Measurements from ENCODE around the gene NUDT22.
A peak's percentile ranks its signal among the peaks of the same experiment; 100 is the strongest.

NUDT22 gene

GRCh38 chr11:64264371-64264852, 38.3 kb downstream of the NUDT22 start:
- Mint-ChIP-seq H3K9me3 (no peaks in the 10 kb centered on the region), H3K4me1 (peaks cover 16% of the 10 kb centered on the region), H3K4me3 (no peak overlapping the region), H3K27ac (no peak overlapping the region), H3K36me3 (no peaks in the 10 kb centered on the region), H3K27me3 (no peaks in the 10 kb centered on the region)

DNA sequence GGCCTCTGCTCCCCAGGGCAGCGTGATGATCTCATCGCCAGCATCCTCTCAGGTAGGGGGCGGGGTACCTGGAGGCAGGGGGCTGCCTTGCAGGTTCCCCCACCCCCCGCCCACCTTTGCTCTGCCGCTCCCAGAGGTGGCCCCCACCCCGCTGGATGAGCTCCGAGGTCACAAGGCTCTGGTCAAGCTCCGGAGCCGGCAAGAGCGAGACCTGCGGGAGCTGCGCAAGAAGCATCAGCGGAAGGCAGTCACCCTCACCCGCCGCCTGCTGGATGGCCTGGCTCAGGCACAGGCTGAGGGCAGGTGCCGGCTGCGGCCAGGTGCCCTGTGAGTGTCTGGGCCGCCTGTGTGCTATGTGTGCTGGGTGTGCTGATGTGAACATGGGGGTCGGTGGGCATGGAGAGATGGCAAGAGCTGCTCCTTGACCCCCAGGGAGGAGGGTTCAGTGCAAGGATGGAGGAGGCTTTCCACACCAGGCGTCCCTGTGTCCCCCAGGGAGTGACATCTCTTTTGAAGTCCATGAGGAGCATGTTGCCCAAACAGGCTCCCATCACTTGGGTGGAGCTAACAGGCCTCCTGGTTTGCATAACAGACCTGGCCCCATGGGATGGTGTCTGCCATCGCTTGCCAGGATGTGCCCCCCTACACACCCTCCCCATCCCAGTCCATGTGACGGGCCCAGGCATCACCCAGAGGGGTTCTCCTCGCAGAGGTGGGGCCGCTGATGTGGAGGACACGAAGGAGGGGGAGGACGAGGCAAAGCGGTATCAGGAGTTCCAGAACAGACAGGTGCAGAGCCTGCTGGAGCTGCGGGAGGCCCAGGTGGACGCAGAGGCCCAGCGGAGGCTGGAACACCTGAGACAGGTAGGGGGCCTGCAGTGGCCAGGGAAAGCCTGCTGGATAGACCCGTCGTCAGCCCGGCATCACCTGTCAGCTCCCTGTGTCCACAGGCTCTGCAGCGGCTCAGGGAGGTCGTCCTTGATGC, 39.4 kb downstream of the NUDT22 start:
- H3K27me3 Mint-ChIP-seq: no peaks in the 10 kb centered on the region
- H3K36me3 Mint-ChIP-seq: no peaks in the 10 kb centered on the region
- H3K4me1 Mint-ChIP-seq: peaks cover 13% of the 10 kb centered on the region
- no peaks in the 10 kb centered on the region for H3K9me3 Mint-ChIP-seq
- H3K4me3 Mint-ChIP-seq: no peak overlapping the region
- H3K27ac Mint-ChIP-seq: no peak overlapping the region

- Mint-ChIP-seq H3K36me3 (no peaks in the 10 kb centered on the region), H3K9me3 (no peaks in the 10 kb centered on the region), H3K4me1 (peaks cover 13% of the 10 kb centered on the region), H3K27me3 (no peaks in the 10 kb centered on the region), H3K27ac (no peak overlapping the region), H3K4me3 (no peak overlapping the region)
These were observed 40.3 kb downstream of the NUDT22 start for GRCh38 chr11:64266339-64266738.

- peaks cover 13% of the 10 kb centered on the region for H3K4me1 Mint-ChIP-seq
- H3K27me3 Mint-ChIP-seq: no peaks in the 10 kb centered on the region
- no peak overlapping the region for H3K27ac Mint-ChIP-seq
- H3K4me3 Mint-ChIP-seq: no peak overlapping the region
- H3K9me3 Mint-ChIP-seq: no peaks in the 10 kb centered on the region
- H3K36me3 Mint-ChIP-seq: no peaks in the 10 kb centered on the region
These were observed 41.3 kb downstream of the NUDT22 start for GRCh38 chr11:64267207-64267945.

GRCh38 chr11:64268025-64268892, 42.2 kb downstream of the NUDT22 start:
- peak overlapping the region; percentile 97 for H3K4me3 Mint-ChIP-seq
- H3K4me1 Mint-ChIP-seq: peaks cover 13% of the 10 kb centered on the region
- H3K27ac Mint-ChIP-seq: peak overlapping the region; percentile 94
- H3K9me3 Mint-ChIP-seq: no peaks in the 10 kb centered on the region
- no peaks in the 10 kb centered on the region for H3K27me3 Mint-ChIP-seq
- H3K36me3 Mint-ChIP-seq: no peaks in the 10 kb centered on the region

DNA sequence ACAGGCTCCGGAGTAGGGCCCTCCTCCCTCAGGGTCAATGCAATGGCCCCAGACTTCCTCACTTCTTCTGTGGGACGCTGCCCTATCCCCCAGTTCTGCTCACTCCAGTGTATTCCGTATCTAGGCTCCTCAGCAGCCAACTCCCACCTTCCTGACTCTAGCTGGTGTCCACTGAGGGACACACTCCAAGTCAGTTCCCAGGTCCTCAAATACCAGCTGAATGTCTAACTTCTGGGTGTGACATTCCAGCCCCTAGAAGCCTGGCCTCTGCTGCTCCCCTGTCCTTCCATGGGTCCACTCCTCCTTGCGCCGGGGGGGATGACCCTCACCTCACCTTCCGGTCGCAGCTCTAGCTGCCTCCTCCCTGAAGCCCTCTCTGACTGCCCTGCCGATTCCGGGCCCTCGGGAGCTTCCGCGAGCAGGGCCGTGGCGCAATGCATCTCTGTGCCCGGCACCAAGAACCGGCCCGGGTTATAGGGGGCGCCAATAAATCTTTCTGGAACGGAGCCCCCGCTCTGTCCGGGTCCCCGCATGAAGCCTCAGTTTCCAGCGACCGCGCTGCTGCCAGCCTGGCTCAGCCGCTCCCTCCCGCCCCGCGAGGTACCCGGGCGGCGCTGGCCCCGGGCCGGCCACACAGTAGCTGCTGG, 42.9 kb downstream of the NUDT22 start:
- Mint-ChIP-seq H3K27ac (peak overlapping the region; percentile 94), H3K9me3 (no peaks in the 10 kb centered on the region), H3K36me3 (no peaks in the 10 kb centered on the region), H3K4me3 (peak overlapping the region; percentile 97), H3K27me3 (no peaks in the 10 kb centered on the region), H3K4me1 (peaks cover 13% of the 10 kb centered on the region)

GRCh38 chr11:64269540-64270220, 43.6 kb downstream of the NUDT22 start:
- H3K4me3 Mint-ChIP-seq: peak overlapping the region; percentile 97
- H3K27ac Mint-ChIP-seq: peak overlapping the region; percentile 97
- H3K27me3 Mint-ChIP-seq: no peaks in the 10 kb centered on the region
- H3K36me3 Mint-ChIP-seq: no peaks in the 10 kb centered on the region
- no peaks in the 10 kb centered on the region for H3K9me3 Mint-ChIP-seq
- H3K4me1 Mint-ChIP-seq: peaks cover 13% of the 10 kb centered on the region

DNA sequence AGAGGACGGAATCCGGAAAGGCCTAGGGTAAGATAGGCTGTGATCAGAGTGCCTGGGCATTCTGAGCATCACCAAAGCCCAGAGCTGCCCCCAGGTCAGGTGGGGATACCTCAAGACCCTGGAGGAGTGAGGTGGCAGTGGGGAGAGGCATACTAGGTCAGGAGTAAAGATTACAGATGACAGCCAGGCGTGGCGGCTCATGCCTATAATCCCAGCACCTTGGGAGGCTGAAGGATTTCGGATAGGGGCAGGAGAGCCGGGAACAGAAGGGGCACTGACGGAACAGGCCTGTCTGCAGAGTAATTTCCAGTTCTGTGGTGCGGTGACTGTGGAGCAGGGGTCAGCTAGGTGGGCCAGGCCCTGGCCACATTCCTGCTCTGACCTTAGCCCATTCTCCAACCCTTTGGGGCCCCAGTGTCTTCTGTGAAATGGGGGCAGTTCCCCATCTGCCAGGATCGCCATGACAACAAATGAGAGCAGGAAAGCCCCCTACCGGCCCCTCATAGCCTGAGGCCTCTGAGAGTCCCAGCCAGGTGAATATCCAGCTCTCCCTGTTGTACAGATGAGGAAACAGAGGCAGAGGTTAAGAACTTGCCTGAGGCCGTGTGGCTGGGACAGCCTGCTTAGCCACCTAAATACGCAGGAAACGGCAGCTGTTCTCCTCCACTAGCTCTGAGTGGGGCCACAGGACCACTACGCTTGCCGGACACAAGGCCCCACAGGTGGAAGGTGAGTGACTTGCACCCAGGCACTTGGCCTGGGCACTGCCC, 49.1 kb downstream of the NUDT22 start:
- Mint-ChIP-seq H3K36me3 (peaks cover 2% of the 10 kb centered on the region), H3K4me3 (no peak overlapping the region), H3K4me1 (no peaks in the 10 kb centered on the region), H3K27me3 (no peaks in the 10 kb centered on the region), H3K27ac (no peak overlapping the region), H3K9me3 (no peaks in the 10 kb centered on the region)

- no peaks in the 10 kb centered on the region for H3K9me3 Mint-ChIP-seq
- H3K27ac Mint-ChIP-seq: no peak overlapping the region
- no peaks in the 10 kb centered on the region for H3K4me1 Mint-ChIP-seq
- H3K36me3 Mint-ChIP-seq: peaks cover 2% of the 10 kb centered on the region
- no peak overlapping the region for H3K4me3 Mint-ChIP-seq
- no peaks in the 10 kb centered on the region for H3K27me3 Mint-ChIP-seq
These were observed 49.8 kb downstream of the NUDT22 start for GRCh38 chr11:64275841-64276240.

- no peaks in the 10 kb centered on the region for H3K27me3 Mint-ChIP-seq
- H3K36me3 Mint-ChIP-seq: peaks cover 2% of the 10 kb centered on the region
- no peak overlapping the region for H3K4me3 Mint-ChIP-seq
- H3K27ac Mint-ChIP-seq: no peak overlapping the region
- H3K9me3 Mint-ChIP-seq: no peaks in the 10 kb centered on the region
- H3K4me1 Mint-ChIP-seq: no peaks in the 10 kb centered on the region
These were observed 50.8 kb downstream of the NUDT22 start for GRCh38 chr11:64276653-64277431.

- no peak overlapping the region for H3K4me3 Mint-ChIP-seq
- no peaks in the 10 kb centered on the region for H3K27me3 Mint-ChIP-seq
- peak overlapping the region; percentile 21 for H3K27ac Mint-ChIP-seq
- no peaks in the 10 kb centered on the region for H3K9me3 Mint-ChIP-seq
- H3K4me1 Mint-ChIP-seq: peaks cover 8% of the 10 kb centered on the region
- peaks cover 2% of the 10 kb centered on the region for H3K36me3 Mint-ChIP-seq
These were observed 52.6 kb downstream of the NUDT22 start for GRCh38 chr11:64278576-64279190.

All from activated naive CD4-positive, alpha-beta T cell treated with anti-CD3 and anti-CD28 coated beads, Interleukin-2, amount 50 U/mL, for 24 hours (primary cell).